SJSA1 (cell line): ENCODE results near the gene ANAPC5. TPM values are rescaled to one million over a fixed set of nuclear protein-coding genes. Genes with fewer than 3 reads are reported as not detected.
A peak's percentile ranks its signal among the peaks of the same experiment; 100 is the strongest.
"Not testable (repeated sequence)": the region's sequence is repeated elsewhere in the genome, so short reads cannot be mapped to it uniquely, and the experiment has no call there.

Source experiments
- DNase-seq, 2 experiments: peaks; one replicate each; pipeline ENCODE4 v3.0.0-alpha.2; 2015 to 2020; ENCODE audit warnings: low spot score in 2 of 2, low read depth in 1 of 2
- H3K27ac ChIP-seq: fragments of 250-450 bp; sonication (Bioruptor Pico); 2 replicates; pipeline ENCODE4 v1.5.1; 2020; ENCODE audit warnings: mild to moderate bottlenecking, moderate library complexity
- H3K27me3 ChIP-seq: fragments of 250-450 bp; sonication (Bioruptor Pico); replicated peaks from 2 replicates; pipeline ENCODE4 v1.5.1; 2020; ENCODE audit warnings: mild to moderate bottlenecking, moderate library complexity
- H3K36me3 ChIP-seq: fragments of 250-450 bp; sonication (Bioruptor Pico); 2 replicates; pipeline ENCODE4 v1.5.1; 2020; ENCODE audit warnings: mild to moderate bottlenecking
- H3K4me1 ChIP-seq: fragments of 250-450 bp; sonication (Bioruptor Pico); replicated peaks from 2 replicates; pipeline ENCODE4 v1.6.1; 2021; ENCODE audit warnings: mild to moderate bottlenecking
- H3K4me3 ChIP-seq: fragments of 250-450 bp; sonication (Bioruptor Pico); 2 replicates; pipeline ENCODE4 v1.5.1; 2020; ENCODE audit warnings: mild to moderate bottlenecking
- H3K9me3 ChIP-seq: fragments of 250-450 bp; sonication (Bioruptor Pico); replicated peaks from 2 replicates; pipeline ENCODE4 v1.5.1; 2020; ENCODE audit warnings: mild to moderate bottlenecking
- total RNA-seq: library from RNA; depleted of rRNA; stranded (reverse); fragments of >200 nt; shearing (Covaris generic); gene quantifications from 2 replicates; pipeline ENCODE4 v1.2.3, GENCODE V29; 2014

Gene ANAPC5
- total RNA-seq, 1 experiment from 2014 or later = 107 TPM

GRCh38 chr12:121314431-121314830, 37.8 kb downstream of the ANAPC5 start:
- Histone ChIP-seq H3K36me3 (peaks cover 48% of the 10 kb centered on the region), H3K9me3 (no peaks in the 10 kb centered on the region), H3K27ac (no peak overlapping the region), H3K4me3 (no peak overlapping the region), H3K27me3 (no peaks in the 10 kb centered on the region), H3K4me1 (no peaks in the 10 kb centered on the region)
- DNase-seq = no peak

- DNase-seq, H3K9me3 ChIP-seq, H3K4me1 ChIP-seq, H3K27me3 ChIP-seq, H3K27ac ChIP-seq, H3K4me3 ChIP-seq: not testable (repeated sequence)
- H3K36me3 ChIP-seq = peaks cover 34% of the 10 kb centered on the region
These were observed 42.0 kb downstream of the ANAPC5 start for GRCh38 chr12:121310231-121310630.

- H3K36me3 ChIP-seq = peaks cover 32% of the 10 kb centered on the region
- not testable (repeated sequence) for H3K4me1 ChIP-seq, H3K4me3 ChIP-seq, DNase-seq, H3K27ac ChIP-seq, H3K27me3 ChIP-seq, H3K9me3 ChIP-seq
These were observed 44.8 kb downstream of the ANAPC5 start for GRCh38 chr12:121307397-121307796.

- H3K27ac ChIP-seq = no peak overlapping the region
- no peaks in the 10 kb centered on the region for H3K27me3 ChIP-seq
- H3K36me3 ChIP-seq = peaks cover 11% of the 10 kb centered on the region
- no peak for DNase-seq
- H3K4me1 ChIP-seq = no peaks in the 10 kb centered on the region
- no peak overlapping the region for H3K4me3 ChIP-seq
- no peaks in the 10 kb centered on the region for H3K9me3 ChIP-seq
These were observed 47.9 kb downstream of the ANAPC5 start for GRCh38 chr12:121304306-121304705.

GRCh38 chr12:121301876-121302275, 50.3 kb downstream of the ANAPC5 start:
- Histone ChIP-seq H3K4me1 (peaks cover 5% of the 10 kb centered on the region), H3K9me3 (no peaks in the 10 kb centered on the region), H3K4me3 (no peak overlapping the region), H3K36me3 (no peaks in the 10 kb centered on the region), H3K27me3 (no peaks in the 10 kb centered on the region), H3K27ac (no peak overlapping the region)
- DNase-seq = no peak

- no peak for DNase-seq
- Histone ChIP-seq H3K4me1 (peaks cover 11% of the 10 kb centered on the region), H3K36me3 (peaks cover 4% of the 10 kb centered on the region)
These were observed 52.0 kb downstream of the ANAPC5 start for GRCh38 chr12:121300083-121300819.

GRCh38 chr12:121299662-121300061, 52.5 kb downstream of the ANAPC5 start:
- Histone ChIP-seq H3K4me1 (peaks cover 11% of the 10 kb centered on the region), H3K27me3 (no peaks in the 10 kb centered on the region), H3K9me3 (no peaks in the 10 kb centered on the region), H3K36me3 (peaks cover 4% of the 10 kb centered on the region), H3K27ac (no peak overlapping the region), H3K4me3 (no peak overlapping the region)
- no peak for DNase-seq

More at GRCh38 chr12:121300083-121300819, 52.0 kb downstream of the ANAPC5 start:
- no peak overlapping the region for H3K27ac ChIP-seq
- H3K27me3 ChIP-seq = no peaks in the 10 kb centered on the region
- no peak overlapping the region for H3K4me3 ChIP-seq
- H3K9me3 ChIP-seq = no peaks in the 10 kb centered on the region

GRCh38 chr12:121298411-121298810, 53.8 kb downstream of the ANAPC5 start:
- not testable (repeated sequence) for DNase-seq, H3K36me3 ChIP-seq, H3K4me3 ChIP-seq, H3K27me3 ChIP-seq, H3K27ac ChIP-seq, H3K9me3 ChIP-seq
- H3K4me1 ChIP-seq = peaks cover 11% of the 10 kb centered on the region

GRCh38 chr12:121297435-121297991, 54.7 kb downstream of the ANAPC5 start:
- peaks cover 11% of the 10 kb centered on the region for H3K4me1 ChIP-seq
- H3K36me3 ChIP-seq = peaks cover 4% of the 10 kb centered on the region
- peak overlapping the region; percentile 98 for H3K4me3 ChIP-seq
- no peaks in the 10 kb centered on the region for H3K27me3 ChIP-seq
- peak in 1 of 2 experiments; percentile 5 for DNase-seq
- no peaks in the 10 kb centered on the region for H3K9me3 ChIP-seq
- H3K27ac ChIP-seq = no peak overlapping the region

GRCh38 chr12:121296618-121297434, 55.4 kb downstream of the ANAPC5 start, which contains the start of gene CAMKK2:
Gene CAMKK2, minus strand, starts transcription at chr12:121296709. Its CDS starts 22,183 bp downstream, at chr12:121274526.
- peaks cover 4% of the 10 kb centered on the region for H3K36me3 ChIP-seq
- DNase-seq = peak; percentile 74 to 76
- peak within 1 kb of the TSS; percentile 98 for H3K4me3 ChIP-seq
- H3K27ac ChIP-seq = peak within 1 kb of the TSS; percentile 46; the same call in 1 of the 2 replicates
- H3K4me1 ChIP-seq = peaks cover 11% of the 10 kb centered on the region
- no peaks in the 10 kb centered on the region for H3K27me3 ChIP-seq
- no peaks in the 10 kb centered on the region for H3K9me3 ChIP-seq

- no peaks in the 10 kb centered on the region for H3K9me3 ChIP-seq
- peak overlapping the region; percentile 46; the same call in 1 of the 2 replicates for H3K27ac ChIP-seq
- peak overlapping the region; percentile 98 for H3K4me3 ChIP-seq
- H3K4me1 ChIP-seq = peaks cover 11% of the 10 kb centered on the region
- DNase-seq = peak in 1 of 2 experiments; percentile 33
- no peaks in the 10 kb centered on the region for H3K27me3 ChIP-seq
- peaks cover 4% of the 10 kb centered on the region for H3K36me3 ChIP-seq
These were observed 56.2 kb downstream of the ANAPC5 start for GRCh38 chr12:121295746-121296617.

GRCh38 chr12:121295116-121295745, 57.0 kb downstream of the ANAPC5 start:
- H3K27me3 ChIP-seq = no peaks in the 10 kb centered on the region
- H3K4me1 ChIP-seq = peaks cover 11% of the 10 kb centered on the region
- DNase-seq = no peak
- H3K9me3 ChIP-seq = no peaks in the 10 kb centered on the region
- H3K36me3 ChIP-seq = peaks cover 4% of the 10 kb centered on the region
- peak overlapping the region; percentile 98 for H3K4me3 ChIP-seq
- H3K27ac ChIP-seq = no peak overlapping the region
